Stimulated activated CD4-positive, alpha-beta T cell treated with anti-CD3 and anti-CD28 coated beads, TNF-alpha, amount 100 ng/mL, for 48 hours (primary cell): ENCODE data around the gene FAM177B.
"Not testable (repeated sequence)": the region's sequence is repeated elsewhere in the genome, so short reads cannot be mapped to it uniquely, and the experiment has no call there.

Experiments
- DNase-seq, 3 donors: peaks; one replicate each; pipeline ENCODE4 v3.0.0-alpha.2; 2020; ENCODE audit warnings: low read depth in 3 of 3

Gene FAM177B

GRCh38 chr1:222739929-222740328, 2.9 kb downstream of the FAM177B start:
- no peak for DNase-seq

GRCh38 chr1:222741630-222742457, 4.8 kb downstream of the FAM177B start:
- not testable (repeated sequence) for DNase-seq

- no peak for DNase-seq
Observed at GRCh38 chr1:222749927-222750326, 12.9 kb downstream of the FAM177B start.

- no peak for DNase-seq
Observed at GRCh38 chr1:222750651-222751050, 13.6 kb downstream of the FAM177B start.

- no peak for DNase-seq
Observed at GRCh38 chr1:222751255-222751654, 14.3 kb downstream of the FAM177B start.

GRCh38 chr1:222754366-222755139, 17.6 kb downstream of the FAM177B start:
- DNase-seq, result no peak

- DNase-seq, result no peak
Observed at GRCh38 chr1:222757646-222758268, 20.8 kb downstream of the FAM177B start.

- DNase-seq, result no peak
Observed at GRCh38 chr1:222759451-222760035, 22.5 kb downstream of the FAM177B start.

- DNase-seq, result no peak
Observed at GRCh38 chr1:222761083-222761482, 24.1 kb downstream of the FAM177B start.

GRCh38 chr1:222762178-222762577, 25.2 kb downstream of the FAM177B start:
- not testable (repeated sequence) for DNase-seq

- DNase-seq, result no peak
Observed at GRCh38 chr1:222767152-222767571, 30.2 kb downstream of the FAM177B start.

- DNase-seq, result no peak
Observed at GRCh38 chr1:222768592-222768991, 31.6 kb downstream of the FAM177B start.

GRCh38 chr1:222769181-222769580, 32.2 kb downstream of the FAM177B start:
- no peak for DNase-seq

- DNase-seq, result no peak
Observed at GRCh38 chr1:222769971-222770620, 33.1 kb downstream of the FAM177B start.

GRCh38 chr1:222772996-222773379, 36.0 kb downstream of the FAM177B start:
- no peak for DNase-seq

- DNase-seq, result no peak
Observed at GRCh38 chr1:222777463-222777862, 40.5 kb downstream of the FAM177B start.

- no peak for DNase-seq
Observed at GRCh38 chr1:222777977-222778376, 41.0 kb downstream of the FAM177B start.

- no peak for DNase-seq
Observed at GRCh38 chr1:222781251-222781650, 44.2 kb downstream of the FAM177B start.

GRCh38 chr1:222783051-222783450, 46.0 kb downstream of the FAM177B start:
- no peak for DNase-seq

- no peak for DNase-seq
Observed at GRCh38 chr1:222784371-222784770, 47.4 kb downstream of the FAM177B start.

GRCh38 chr1:222784916-222785315, 47.9 kb downstream of the FAM177B start:
- DNase-seq, result no peak

GRCh38 chr1:222785529-222785928, 48.5 kb downstream of the FAM177B start:
- no peak for DNase-seq
